Mucosa of rectum (tissue), 2 donors: ENCODE measurements around the gene XPC.
A peak's percentile ranks its signal among the peaks of the same experiment; 100 is the strongest.

Experiments used
- H3K27ac ChIP-seq, 2 donors: one replicate each; pipeline ENCODE4 v1.7.0; 2013; ENCODE audit warnings: inconsistent platforms in 2 of 2, low read depth in 2 of 2, low read length in 2 of 2
- H3K27me3 ChIP-seq, 2 donors: one replicate each; pipeline ENCODE4 v1.7.0; 2013; ENCODE audit warnings: low read length in 2 of 2; ENCODE audit not compliant: control insufficient read depth in 2 of 2, insufficient read depth in 2 of 2
- H3K36me3 ChIP-seq, 2 donors: one replicate each; pipeline ENCODE4 v1.7.0; 2013; ENCODE audit warnings: low read length in 2 of 2; ENCODE audit not compliant: control insufficient read depth in 2 of 2, insufficient read depth in 2 of 2
- H3K4me1 ChIP-seq, 2 donors: one replicate each; pipeline ENCODE4 v1.7.0; 2013; ENCODE audit warnings: low read length in 2 of 2, mild to moderate bottlenecking in 1 of 2; ENCODE audit not compliant: control insufficient read depth in 2 of 2, insufficient read depth in 2 of 2
- H3K4me3 ChIP-seq, 2 donors: one replicate each; pipeline ENCODE4 v1.7.0; 2013; ENCODE audit warnings: low read length in 2 of 2
- H3K9ac ChIP-seq, 2 donors: one replicate each; pipeline ENCODE4 v1.7.0; 2013; ENCODE audit warnings: low read length in 2 of 2, low read depth in 1 of 2, mild to moderate bottlenecking in 1 of 2
- H3K9me3 ChIP-seq, 2 donors: one replicate each; pipeline ENCODE4 v1.7.0; 2013; ENCODE audit warnings: low read length in 2 of 2; ENCODE audit not compliant: control insufficient read depth in 2 of 2
- donor health status: healthy.
- donor health status: Normal muscosa, but diverticular disease.

XPC gene

GRCh38 chr3:14208977-14209394 is 30.6 kb upstream of the XPC start:
- Histone ChIP-seq H3K27ac (peak overlapping the region; percentile 40 to 58), H3K27me3 (no peaks in the 10 kb centered on the region), H3K9ac (no peak overlapping the region), H3K9me3 (no peaks in the 10 kb centered on the region), H3K4me3 (peak overlapping the region in 1 of 2 donors; percentile 30), H3K36me3 (no peaks in the 10 kb centered on the region), H3K4me1 (peaks cover 16 to 21% of the 10 kb centered on the region in 2 donors)

GRCh38 chr3:14208168-14208567 is 29.8 kb upstream of the XPC start:
- Histone ChIP-seq H3K4me1 (peaks cover 20 to 29% of the 10 kb centered on the region in 2 donors), H3K36me3 (no peaks in the 10 kb centered on the region), H3K27me3 (no peaks in the 10 kb centered on the region), H3K4me3 (no peak overlapping the region), H3K9ac (no peak overlapping the region), H3K27ac (peak overlapping the region in 1 of 2 donors; percentile 58), H3K9me3 (no peaks in the 10 kb centered on the region)

- H3K36me3 ChIP-seq = no peaks in the 10 kb centered on the region
- H3K27me3 ChIP-seq = no peaks in the 10 kb centered on the region
- no peak overlapping the region for H3K27ac ChIP-seq
- no peaks in the 10 kb centered on the region for H3K9me3 ChIP-seq
- no peak overlapping the region for H3K4me3 ChIP-seq
- peaks cover 20 to 29% of the 10 kb centered on the region in 2 donors for H3K4me1 ChIP-seq
- no peak overlapping the region for H3K9ac ChIP-seq
Measured at GRCh38 chr3:14206548-14207177, 28.3 kb upstream of the XPC start.

- no peak overlapping the region for H3K4me3 ChIP-seq
- peaks cover 0 to 4% of the 10 kb centered on the region in 2 donors for H3K36me3 ChIP-seq
- no peaks in the 10 kb centered on the region for H3K27me3 ChIP-seq
- H3K4me1 ChIP-seq = peaks cover 17 to 26% of the 10 kb centered on the region in 2 donors
- peak overlapping the region; percentile 23 to 50 for H3K27ac ChIP-seq
- H3K9me3 ChIP-seq = no peaks in the 10 kb centered on the region
- no peak overlapping the region for H3K9ac ChIP-seq
Measured at GRCh38 chr3:14204515-14205284, 26.3 kb upstream of the XPC start.

GRCh38 chr3:14203521-14204079 is 25.2 kb upstream of the XPC start:
- Histone ChIP-seq H3K27ac (no peak overlapping the region), H3K4me1 (peaks cover 12 to 17% of the 10 kb centered on the region in 2 donors), H3K9ac (no peak overlapping the region)

GRCh38 chr3:14202874-14203520 is 24.6 kb upstream of the XPC start:
- Histone ChIP-seq H3K27me3 (no peaks in the 10 kb centered on the region), H3K9ac (no peak overlapping the region), H3K4me3 (no peak overlapping the region), H3K27ac (no peak overlapping the region), H3K9me3 (no peaks in the 10 kb centered on the region), H3K4me1 (peaks cover 12 to 15% of the 10 kb centered on the region in 2 donors), H3K36me3 (peaks cover 3 to 16% of the 10 kb centered on the region in 2 donors)

More at GRCh38 chr3:14203521-14204079, 25.2 kb upstream of the XPC start:
- Histone ChIP-seq H3K27me3 (no peaks in the 10 kb centered on the region), H3K36me3 (peaks cover 3 to 13% of the 10 kb centered on the region in 2 donors), H3K9me3 (no peaks in the 10 kb centered on the region), H3K4me3 (no peak overlapping the region)

GRCh38 chr3:14201940-14202684 is 23.7 kb upstream of the XPC start:
- Histone ChIP-seq H3K4me1 (peaks cover 12 to 15% of the 10 kb centered on the region in 2 donors), H3K36me3 (peaks cover 6 to 16% of the 10 kb centered on the region in 2 donors), H3K4me3 (no peak overlapping the region), H3K27me3 (no peaks in the 10 kb centered on the region), H3K9me3 (no peaks in the 10 kb centered on the region), H3K9ac (no peak overlapping the region), H3K27ac (no peak overlapping the region)

GRCh38 chr3:14200841-14201240 is 22.4 kb upstream of the XPC start:
- no peak overlapping the region for H3K27ac ChIP-seq

GRCh38 chr3:14200276-14200675 is 21.9 kb upstream of the XPC start:
- Histone ChIP-seq H3K4me1 (peaks cover 12 to 15% of the 10 kb centered on the region in 2 donors), H3K4me3 (no peak overlapping the region), H3K27me3 (no peaks in the 10 kb centered on the region), H3K36me3 (peaks cover 9 to 21% of the 10 kb centered on the region in 2 donors), H3K27ac (no peak overlapping the region), H3K9ac (no peak overlapping the region), H3K9me3 (no peaks in the 10 kb centered on the region)

More at GRCh38 chr3:14200841-14201240, 22.4 kb upstream of the XPC start:
- H3K36me3 ChIP-seq = peaks cover 6 to 21% of the 10 kb centered on the region in 2 donors
- H3K4me3 ChIP-seq = no peak overlapping the region
- no peaks in the 10 kb centered on the region for H3K9me3 ChIP-seq
- peaks cover 12 to 15% of the 10 kb centered on the region in 2 donors for H3K4me1 ChIP-seq
- H3K27me3 ChIP-seq = no peaks in the 10 kb centered on the region
- H3K9ac ChIP-seq = no peak overlapping the region
